Measurements from ENCODE around the gene PIK3C2G.

DNA sequence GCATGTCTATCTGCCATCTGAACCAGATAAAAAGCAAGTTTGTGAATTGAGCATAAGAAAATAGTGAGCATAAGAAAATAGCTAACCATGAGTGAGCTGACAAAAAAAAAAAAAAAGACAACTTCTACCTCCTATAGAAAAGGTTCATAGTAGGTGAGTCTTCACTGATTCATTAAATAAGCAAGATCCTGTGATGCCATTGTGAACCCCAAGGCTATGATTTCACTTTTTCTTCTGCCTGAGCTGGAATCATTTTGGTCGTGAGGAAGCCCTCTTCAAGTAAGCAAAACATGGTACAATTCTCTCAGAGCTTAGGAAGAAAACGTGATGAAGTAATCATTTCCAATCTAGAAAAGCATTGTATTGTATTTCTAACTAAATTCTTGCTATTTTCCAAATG is 1.2 kb downstream of the PIK3C2G start:
- TF ChIP-seq, protein P1, sequence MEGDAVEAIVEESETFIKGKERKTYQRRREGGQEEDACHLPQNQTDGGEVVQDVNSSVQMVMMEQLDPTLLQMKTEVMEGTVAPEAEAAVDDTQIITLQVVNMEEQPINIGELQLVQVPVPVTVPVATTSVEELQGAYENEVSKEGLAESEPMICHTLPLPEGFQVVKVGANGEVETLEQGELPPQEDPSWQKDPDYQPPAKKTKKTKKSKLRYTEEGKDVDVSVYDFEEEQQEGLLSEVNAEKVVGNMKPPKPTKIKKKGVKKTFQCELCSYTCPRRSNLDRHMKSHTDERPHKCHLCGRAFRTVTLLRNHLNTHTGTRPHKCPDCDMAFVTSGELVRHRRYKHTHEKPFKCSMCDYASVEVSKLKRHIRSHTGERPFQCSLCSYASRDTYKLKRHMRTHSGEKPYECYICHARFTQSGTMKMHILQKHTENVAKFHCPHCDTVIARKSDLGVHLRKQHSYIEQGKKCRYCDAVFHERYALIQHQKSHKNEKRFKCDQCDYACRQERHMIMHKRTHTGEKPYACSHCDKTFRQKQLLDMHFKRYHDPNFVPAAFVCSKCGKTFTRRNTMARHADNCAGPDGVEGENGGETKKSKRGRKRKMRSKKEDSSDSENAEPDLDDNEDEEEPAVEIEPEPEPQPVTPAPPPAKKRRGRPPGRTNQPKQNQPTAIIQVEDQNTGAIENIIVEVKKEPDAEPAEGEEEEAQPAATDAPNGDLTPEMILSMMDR (IDR thresholded peaks at IDR 0.05): no peak
- TF ChIP-seq EZH2 (IDR thresholded peaks at IDR 0.05): no peak
